Breast epithelium (tissue), 3 donors: ENCODE measurements around the gene HLA-DRB1.

ENCODE experiments used
- POLR2AphosphoS5 ChIP-seq, 3 donors: sonication (generic); formaldehyde crosslinking; IDR thresholded peaks; one replicate each; pipeline ENCODE4 v1.6.1; 2017; ENCODE audit warnings: antibody characterized with exemption in 3 of 3
- TF ChIP-seq, protein P1 (sequence below), 3 donors: fragments of 450-650 bp; IDR thresholded peaks; one replicate each; pipeline ENCODE4 v1.5.1; 2016 to 2017; ENCODE audit warnings: antibody characterized with exemption in 3 of 3, mild to moderate bottlenecking in 3 of 3, moderate library complexity in 3 of 3

DNA sequence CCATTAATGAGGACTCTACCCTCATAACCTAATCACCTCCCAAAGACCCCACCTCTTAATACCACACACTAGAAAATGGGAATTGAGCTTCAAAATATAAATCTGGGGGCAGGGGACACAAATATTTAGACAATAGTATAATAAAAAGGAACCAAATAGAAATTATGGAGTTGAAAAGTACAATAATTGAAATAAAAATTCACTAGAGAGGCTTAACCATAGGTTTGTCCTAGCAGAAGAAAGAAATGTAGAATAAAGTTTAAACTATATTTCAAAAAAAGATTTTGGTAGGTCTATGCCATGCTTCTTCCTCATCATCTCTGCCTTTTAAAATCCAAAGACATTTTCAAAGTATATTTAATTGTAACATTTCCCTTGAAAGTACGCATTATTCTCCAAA, 28.1 kb upstream of the HLA-DRB1 start:
- TF ChIP-seq, protein P1, sequence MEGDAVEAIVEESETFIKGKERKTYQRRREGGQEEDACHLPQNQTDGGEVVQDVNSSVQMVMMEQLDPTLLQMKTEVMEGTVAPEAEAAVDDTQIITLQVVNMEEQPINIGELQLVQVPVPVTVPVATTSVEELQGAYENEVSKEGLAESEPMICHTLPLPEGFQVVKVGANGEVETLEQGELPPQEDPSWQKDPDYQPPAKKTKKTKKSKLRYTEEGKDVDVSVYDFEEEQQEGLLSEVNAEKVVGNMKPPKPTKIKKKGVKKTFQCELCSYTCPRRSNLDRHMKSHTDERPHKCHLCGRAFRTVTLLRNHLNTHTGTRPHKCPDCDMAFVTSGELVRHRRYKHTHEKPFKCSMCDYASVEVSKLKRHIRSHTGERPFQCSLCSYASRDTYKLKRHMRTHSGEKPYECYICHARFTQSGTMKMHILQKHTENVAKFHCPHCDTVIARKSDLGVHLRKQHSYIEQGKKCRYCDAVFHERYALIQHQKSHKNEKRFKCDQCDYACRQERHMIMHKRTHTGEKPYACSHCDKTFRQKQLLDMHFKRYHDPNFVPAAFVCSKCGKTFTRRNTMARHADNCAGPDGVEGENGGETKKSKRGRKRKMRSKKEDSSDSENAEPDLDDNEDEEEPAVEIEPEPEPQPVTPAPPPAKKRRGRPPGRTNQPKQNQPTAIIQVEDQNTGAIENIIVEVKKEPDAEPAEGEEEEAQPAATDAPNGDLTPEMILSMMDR (IDR thresholded peaks at IDR 0.05): no peak
- no peak for TF ChIP-seq POLR2AphosphoS5 (IDR thresholded peaks at IDR 0.05)
